ACC112 (cell line): ENCODE measurements around the gene DDC.

ENCODE experiments used
- H2AFZ ChIP-seq: fragments of 200-600 bp; sonication (generic); one replicate; pipeline ENCODE4 v1.6.0; 2017; ENCODE audit warnings: antibody characterized with exemption, low read length; ENCODE audit not compliant: unreplicated experiment
- H3K27ac ChIP-seq: fragments of 200-600 bp; sonication (generic); 2 replicates; pipeline ENCODE4 v1.5.1; 2014; ENCODE audit warnings: low read depth, mild to moderate bottlenecking, antibody characterized with exemption, low read length, moderate library complexity
- H3K27me3 ChIP-seq: fragments of 200-600 bp; sonication (generic); 2 replicates; pipeline ENCODE4 v1.6.1; 2014; ENCODE audit warnings: mild to moderate bottlenecking, antibody characterized with exemption, low read length, moderate library complexity, mixed read lengths; ENCODE audit not compliant: insufficient read depth
- H3K36me3 ChIP-seq: fragments of 200-600 bp; sonication (generic); 2 replicates; pipeline ENCODE4 v1.6.1; 2016; ENCODE audit warnings: mild to moderate bottlenecking, antibody characterized with exemption, low read length, moderate library complexity, mixed read lengths; ENCODE audit not compliant: insufficient read depth
- H3K4me1 ChIP-seq: fragments of 200-600 bp; sonication (generic); one replicate; pipeline ENCODE4 v1.6.1; 2016; ENCODE audit warnings: low read length, mixed read lengths; ENCODE audit not compliant: insufficient read depth, unreplicated experiment, control insufficient read depth
- H3K4me3 ChIP-seq: fragments of 200-600 bp; sonication (generic); 2 replicates; pipeline ENCODE4 v1.5.1; 2014; ENCODE audit warnings: mild to moderate bottlenecking, low read depth, low read length
- H3K79me2 ChIP-seq: fragments of 200-600 bp; sonication (generic); one replicate; pipeline ENCODE4 v1.6.0; 2016; ENCODE audit warnings: low read length; ENCODE audit not compliant: control insufficient read depth, unreplicated experiment, insufficient read depth

DDC gene

DNA sequence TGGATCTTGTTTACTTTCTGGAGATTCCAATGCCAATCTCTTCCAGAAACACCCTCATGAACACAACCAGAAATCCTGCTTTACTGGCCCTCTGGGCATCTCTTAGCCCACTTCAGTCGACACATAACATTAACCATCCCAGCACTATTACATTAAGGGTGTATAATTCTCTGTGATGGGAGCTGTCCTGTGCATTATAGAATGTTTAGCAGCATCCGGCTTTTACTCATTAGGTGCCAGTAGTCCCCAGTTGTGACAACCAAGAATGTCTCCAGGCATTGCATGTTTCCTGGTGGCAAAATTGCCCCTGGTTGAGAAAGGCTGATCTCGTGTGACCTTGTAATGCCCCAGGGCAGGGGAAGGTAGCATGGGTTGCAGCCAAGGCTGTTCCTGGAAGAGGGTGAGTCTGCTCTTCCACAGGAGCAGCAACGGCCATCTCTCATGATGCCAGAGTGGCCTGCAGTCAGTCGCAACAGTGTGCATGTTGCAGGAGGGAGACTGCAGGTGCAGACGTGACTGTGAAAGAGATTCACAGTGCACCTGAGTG lies 2.6 kb upstream of the DDC start:
- H3K27me3 ChIP-seq, result peaks cover 46% of the 10 kb centered on the region
- H3K4me3 ChIP-seq, result no peak overlapping the region
- H3K27ac ChIP-seq, result no peak overlapping the region
- no peaks in the 10 kb centered on the region for H3K36me3 ChIP-seq
- no peaks in the 10 kb centered on the region for H3K79me2 ChIP-seq
- no peaks in the 10 kb centered on the region for H3K4me1 ChIP-seq
- H2AFZ ChIP-seq, result no peak overlapping the region

DNA sequence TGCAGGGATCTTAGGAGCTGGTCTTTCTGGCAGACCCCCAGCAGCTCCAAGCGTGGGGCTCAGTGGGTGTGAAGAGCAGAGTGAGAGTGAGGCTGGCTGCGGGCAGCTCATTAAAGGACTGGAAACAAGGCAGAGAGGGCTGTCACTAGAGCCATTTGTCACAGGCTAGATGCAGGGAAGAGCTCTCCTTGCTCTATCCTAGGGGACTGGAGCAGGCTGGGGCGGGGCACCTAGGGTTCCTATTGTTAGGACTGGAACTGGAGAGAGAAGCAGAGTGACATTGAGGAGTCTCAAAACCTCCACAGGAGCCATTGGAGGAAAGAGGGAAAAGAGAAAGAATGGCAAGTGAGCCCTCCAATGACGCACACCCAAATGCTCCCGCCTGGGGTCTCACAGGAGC lies 772 bp upstream of the DDC start:
- Histone ChIP-seq H2AFZ (no peak overlapping the region), H3K79me2 (no peaks in the 10 kb centered on the region), H3K4me3 (no peak overlapping the region), H3K27ac (no peak overlapping the region), H3K4me1 (no peaks in the 10 kb centered on the region), H3K36me3 (no peaks in the 10 kb centered on the region), H3K27me3 (peaks cover 57% of the 10 kb centered on the region)

DNA sequence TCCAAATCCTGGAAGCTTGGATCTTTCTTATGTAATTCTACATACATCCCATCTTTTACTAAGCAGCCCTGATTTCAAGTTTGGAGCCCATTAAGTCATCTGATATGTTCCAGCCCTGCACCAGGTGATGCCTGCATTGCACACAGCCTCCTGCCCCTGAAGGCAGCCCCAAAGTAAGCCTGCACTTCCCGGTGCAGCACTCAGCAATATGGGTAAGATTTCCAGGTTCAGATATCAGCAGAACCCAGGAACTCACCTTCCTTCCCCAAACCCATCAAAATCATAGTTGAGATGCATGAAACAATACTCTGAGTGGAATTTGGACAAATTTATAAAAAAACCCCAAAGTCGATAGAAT lies 333 bp upstream of the DDC start:
- H3K27ac ChIP-seq, result no peak overlapping the region
- H3K36me3 ChIP-seq, result no peaks in the 10 kb centered on the region
- no peak overlapping the region for H3K4me3 ChIP-seq
- H3K27me3 ChIP-seq, result peaks cover 61% of the 10 kb centered on the region
- no peaks in the 10 kb centered on the region for H3K4me1 ChIP-seq
- H3K79me2 ChIP-seq, result no peaks in the 10 kb centered on the region
- H2AFZ ChIP-seq, result no peak overlapping the region

DNA sequence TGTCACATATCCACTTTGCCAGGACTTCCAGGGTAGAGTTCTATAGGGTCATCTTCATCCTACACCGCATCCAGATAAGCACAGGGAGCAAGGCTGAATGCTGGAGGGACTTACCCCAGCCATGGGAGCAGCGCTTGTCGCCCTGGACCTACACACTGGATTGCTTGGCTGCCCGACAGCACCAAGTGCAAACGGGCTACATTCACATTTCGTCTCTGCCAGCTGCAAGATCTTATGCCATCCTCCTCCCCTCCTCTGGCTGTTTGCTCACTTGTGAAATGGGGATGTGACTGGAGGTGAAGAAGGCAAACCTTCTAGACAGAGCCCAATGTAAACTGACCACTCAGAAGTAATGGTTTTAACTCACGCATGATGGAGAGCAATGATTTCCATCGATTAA lies 1.0 kb downstream of the DDC start:
- Histone ChIP-seq H3K4me3 (no peak overlapping the region), H3K79me2 (no peaks in the 10 kb centered on the region), H3K4me1 (no peaks in the 10 kb centered on the region), H3K27ac (no peak overlapping the region), H3K36me3 (no peaks in the 10 kb centered on the region), H2AFZ (no peak overlapping the region), H3K27me3 (peaks cover 70% of the 10 kb centered on the region)

DNA sequence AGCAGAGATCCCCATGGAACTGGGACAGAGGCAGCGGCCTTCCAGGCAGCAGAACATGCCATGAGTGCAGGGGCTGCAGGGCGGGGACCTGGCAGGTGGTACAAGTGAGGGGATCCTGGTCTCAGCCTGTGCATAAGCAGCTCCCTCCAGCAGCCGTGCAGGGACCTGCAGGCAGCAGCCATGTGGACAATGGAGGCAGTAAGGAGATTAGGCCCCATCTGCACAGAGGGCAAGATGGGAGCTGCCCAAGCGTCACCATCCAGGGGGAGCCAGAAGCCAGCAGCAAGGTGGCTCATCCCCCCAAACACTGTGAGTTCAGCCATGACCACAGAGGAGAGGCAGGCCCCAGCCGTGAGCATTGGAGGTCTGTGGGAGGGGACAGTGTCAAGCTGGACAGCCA lies 3.1 kb downstream of the DDC start:
- H3K27ac ChIP-seq, result no peak overlapping the region

DNA sequence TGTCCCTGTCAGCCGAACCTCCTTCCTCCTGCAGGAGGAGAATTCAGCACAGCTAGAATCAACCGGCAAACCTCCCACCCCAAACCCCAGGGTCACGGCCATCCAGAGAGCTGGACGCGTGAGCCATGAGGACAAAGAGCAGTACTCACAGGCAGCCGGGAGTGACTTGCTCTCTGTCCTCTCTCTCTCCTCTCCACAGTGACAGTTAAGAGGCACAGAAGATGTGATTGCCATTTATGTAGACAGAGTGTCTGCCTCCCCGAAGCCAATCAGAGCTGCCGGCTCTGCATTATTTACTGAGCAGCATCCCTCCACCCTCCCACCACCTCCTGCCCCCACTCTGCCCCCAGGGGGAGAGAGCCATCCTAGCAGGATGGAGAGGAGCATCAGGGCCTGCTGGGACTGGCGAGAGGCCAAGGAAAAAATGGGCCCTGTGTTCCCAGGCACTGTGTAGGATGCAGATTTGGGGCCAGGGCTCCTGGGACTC lies 4.3 kb downstream of the DDC start:
- peaks cover 83% of the 10 kb centered on the region for H3K27me3 ChIP-seq
- H3K4me3 ChIP-seq, result no peak overlapping the region
- no peaks in the 10 kb centered on the region for H3K79me2 ChIP-seq
- no peaks in the 10 kb centered on the region for H3K4me1 ChIP-seq
- H3K36me3 ChIP-seq, result no peaks in the 10 kb centered on the region
- H2AFZ ChIP-seq, result no peak overlapping the region
- no peak overlapping the region for H3K27ac ChIP-seq

More for the DNA sequence above, 3.1 kb downstream of the DDC start:
- Histone ChIP-seq H3K27me3 (peaks cover 76% of the 10 kb centered on the region), H2AFZ (no peak overlapping the region), H3K79me2 (no peaks in the 10 kb centered on the region), H3K4me3 (no peak overlapping the region), H3K36me3 (no peaks in the 10 kb centered on the region), H3K4me1 (no peaks in the 10 kb centered on the region)

DNA sequence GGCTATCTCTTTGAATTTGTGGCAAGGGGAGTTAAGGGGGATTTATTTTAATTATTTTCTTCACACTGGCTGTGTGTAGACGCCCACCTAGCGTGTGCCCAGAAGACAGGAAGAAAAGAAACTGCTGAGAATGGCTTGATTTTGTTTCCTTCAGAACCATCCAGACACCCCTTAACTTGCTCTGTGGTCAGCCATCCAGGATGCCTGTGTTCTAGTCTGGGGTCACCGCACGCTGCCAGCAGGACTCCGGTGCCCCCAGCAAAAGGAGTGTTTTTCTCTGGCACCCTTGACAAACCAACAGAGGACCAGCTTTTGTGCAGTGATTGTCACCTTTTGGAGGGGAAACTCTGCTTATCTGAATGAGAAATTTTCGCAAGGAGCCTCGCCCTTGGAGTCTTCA lies 5.3 kb downstream of the DDC start:
- Histone ChIP-seq H2AFZ (no peak overlapping the region), H3K27ac (no peak overlapping the region), H3K79me2 (no peaks in the 10 kb centered on the region), H3K27me3 (peaks cover 83% of the 10 kb centered on the region), H3K4me1 (no peaks in the 10 kb centered on the region), H3K4me3 (no peak overlapping the region), H3K36me3 (no peaks in the 10 kb centered on the region)

DNA sequence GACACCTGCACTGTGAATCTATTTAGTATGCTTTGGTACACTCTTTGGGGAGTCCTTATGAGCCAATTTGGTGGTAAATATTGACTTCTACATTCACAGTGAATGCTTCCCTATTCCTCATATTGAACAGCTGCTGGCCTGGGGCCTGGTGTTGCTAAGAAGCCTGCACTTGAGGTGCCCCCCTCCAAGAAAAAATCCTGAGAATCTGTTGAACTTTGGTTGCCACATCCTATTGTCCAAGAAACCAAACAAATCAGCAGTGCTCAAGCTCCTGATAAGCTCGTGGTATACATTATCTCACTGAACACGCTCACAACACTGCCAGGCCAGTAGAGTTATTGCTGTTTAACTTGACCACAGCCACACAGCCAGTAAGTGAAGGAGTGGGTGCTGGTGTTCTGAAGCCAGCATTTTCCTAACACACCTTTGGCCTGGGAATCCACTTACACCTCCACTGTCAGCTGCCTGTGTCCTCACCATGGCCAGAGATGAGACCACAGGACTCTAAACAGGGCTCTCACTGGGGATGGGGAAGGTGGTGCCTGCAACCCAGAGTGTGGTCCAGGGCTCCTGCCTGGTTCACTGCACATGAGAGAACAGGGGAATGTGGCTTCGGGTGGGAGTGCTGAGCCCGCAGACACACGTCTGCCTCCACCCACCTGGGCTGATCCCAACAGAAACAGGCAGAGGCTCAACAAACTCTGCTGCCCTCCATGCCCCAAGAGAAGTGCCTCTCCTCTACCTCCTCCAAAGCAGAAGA lies 6.7 kb downstream of the DDC start:
- no peaks in the 10 kb centered on the region for H3K36me3 ChIP-seq
- H2AFZ ChIP-seq, result no peak overlapping the region
- no peaks in the 10 kb centered on the region for H3K79me2 ChIP-seq
- no peak overlapping the region for H3K4me3 ChIP-seq
- H3K27ac ChIP-seq, result no peak overlapping the region
- no peaks in the 10 kb centered on the region for H3K4me1 ChIP-seq
- H3K27me3 ChIP-seq, result peaks cover 82% of the 10 kb centered on the region

DNA sequence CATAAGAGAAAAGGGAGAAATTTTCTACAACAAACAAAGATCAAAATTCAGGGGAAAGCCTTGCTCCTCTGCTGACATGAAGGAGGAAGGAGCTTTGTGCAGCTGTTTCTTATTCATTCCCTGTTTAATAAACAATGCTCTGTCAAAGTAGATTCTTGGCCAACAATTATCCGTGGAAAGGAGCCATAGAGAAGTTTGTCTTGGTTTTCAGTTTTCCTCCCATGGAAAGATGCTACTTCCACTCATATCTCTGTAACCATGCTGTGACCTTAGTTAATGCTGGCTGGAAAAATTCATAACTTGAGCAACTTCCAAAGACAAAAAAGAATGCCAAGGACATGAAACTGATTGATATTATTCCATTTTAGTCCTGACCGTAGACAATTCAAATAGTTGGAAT lies 8.1 kb downstream of the DDC start:
- Histone ChIP-seq H3K27me3 (peaks cover 84% of the 10 kb centered on the region), H3K36me3 (no peaks in the 10 kb centered on the region), H2AFZ (no peak overlapping the region), H3K4me1 (no peaks in the 10 kb centered on the region), H3K79me2 (no peaks in the 10 kb centered on the region), H3K27ac (no peak overlapping the region), H3K4me3 (no peak overlapping the region)

DNA sequence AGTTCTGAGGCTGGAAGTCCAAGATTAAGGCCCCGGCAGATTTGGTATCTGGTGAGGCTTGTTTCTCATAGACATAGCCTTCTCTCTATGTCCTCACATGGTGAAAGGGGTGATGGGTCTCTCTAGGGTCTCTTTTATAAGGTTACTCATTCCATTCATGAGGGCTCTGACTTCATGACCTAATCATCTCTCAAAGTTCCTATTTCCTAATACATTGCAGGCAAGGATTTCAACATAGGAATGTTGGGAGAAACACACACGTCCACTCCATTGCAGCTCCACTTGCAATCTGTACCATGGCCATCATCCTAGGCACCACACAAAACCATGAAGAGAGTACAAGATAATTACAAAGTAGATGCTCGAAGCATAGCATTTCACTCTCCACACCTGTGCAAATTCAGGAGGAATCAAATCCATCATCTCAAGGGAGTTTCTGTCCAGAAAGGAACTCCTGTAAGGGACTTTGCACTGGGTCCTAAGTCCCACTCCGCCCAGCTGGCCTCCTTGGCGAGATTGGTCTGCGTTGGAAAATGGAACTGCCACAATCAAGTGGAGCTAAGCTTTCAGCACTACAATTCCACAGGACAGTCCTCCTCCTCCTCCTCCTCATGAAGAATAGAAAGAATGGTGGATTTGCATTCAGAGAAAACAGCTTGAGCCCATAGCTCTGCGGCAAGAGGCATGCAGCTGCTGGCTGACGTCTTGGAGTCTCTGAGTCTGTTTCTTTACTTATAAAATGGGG lies 8.8 kb downstream of the DDC start:
- Histone ChIP-seq H3K36me3 (no peaks in the 10 kb centered on the region), H3K27me3 (peaks cover 84% of the 10 kb centered on the region), H2AFZ (no peak overlapping the region)

More for the DNA sequence above, 8.8 kb downstream of the DDC start:
- H3K79me2 ChIP-seq, result no peaks in the 10 kb centered on the region
- H3K4me1 ChIP-seq, result no peaks in the 10 kb centered on the region
- no peak overlapping the region for H3K4me3 ChIP-seq
- no peak overlapping the region for H3K27ac ChIP-seq
